ENCODE data around the gene GNA15. TPM values are rescaled to one million over a fixed set of nuclear protein-coding genes. Genes with fewer than 3 reads are reported as not detected.

Gene GNA15
- total RNA-seq, 1 experiment from 2014 or later: 6.2 TPM

DNA sequence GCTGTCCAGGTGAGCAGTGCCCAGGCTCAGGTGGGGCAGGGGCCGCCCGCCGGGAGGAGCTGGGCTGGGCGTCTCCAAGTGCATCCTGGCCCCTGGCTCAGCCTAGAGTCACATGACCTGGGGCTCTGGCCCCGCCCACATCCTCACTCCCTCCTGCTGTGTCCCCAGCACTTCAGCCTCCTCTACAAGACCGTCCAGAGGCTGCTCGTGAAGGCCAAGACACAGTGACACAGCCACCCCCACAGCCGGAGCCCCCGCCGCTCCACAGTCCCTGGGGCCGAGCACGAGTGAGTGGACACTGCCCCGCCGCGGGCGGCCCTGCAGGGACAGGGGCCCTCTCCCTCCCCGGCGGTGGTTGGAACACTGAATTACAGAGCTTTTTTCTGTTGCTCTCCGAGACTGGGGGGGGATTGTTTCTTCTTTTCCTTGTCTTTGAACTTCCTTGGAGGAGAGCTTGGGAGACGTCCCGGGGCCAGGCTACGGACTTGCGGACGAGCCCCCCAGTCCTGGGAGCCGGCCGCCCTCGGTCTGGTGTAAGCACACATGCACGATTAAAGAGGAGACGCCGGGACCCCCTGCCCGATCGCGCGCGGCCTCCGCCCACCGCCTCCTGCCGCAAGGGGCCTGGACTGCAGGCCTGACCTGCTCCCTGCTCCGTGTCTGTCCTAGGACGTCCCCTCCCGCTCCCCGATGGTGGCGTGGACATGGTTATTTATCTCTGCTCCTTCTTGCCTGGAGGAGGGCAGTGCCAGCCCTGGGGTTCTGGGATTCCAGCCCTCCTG lies 71.8 kb downstream of the GNA15 start:
- Histone ChIP-seq H3K9me3 (ENCODE audit: control insufficient read depth, insufficient read depth, low read depth, low read length) (no peaks in the 10 kb centered on the region), H3K4me1 (ENCODE audit: control insufficient read depth, insufficient read depth, low read length) (no peaks in the 10 kb centered on the region), H3K27me3 (ENCODE audit: control insufficient read depth, insufficient read depth, low read length) (no peaks in the 10 kb centered on the region), H3K36me3 (ENCODE audit: control insufficient read depth, insufficient read depth, low read length) (no peaks in the 10 kb centered on the region), H3K27ac (ENCODE audit: low read length) (no peak overlapping the region), H3K4me3 (ENCODE audit: low read depth in 2 of 2, low read length in 2 of 2) (no peak overlapping the region)
- in situ Hi-C loops (cut with HindIII; ENCODE audit: low pct_unique_long_range_greater_than_20kb, low sequenced_read_pairs): no loop called here
- CTCF ChIA-PET: interaction anchor here (0.6 kb wide), 1 partner anchor 283 kb away, joined by 4 read pairs; no protein-coding TSS in a partner anchor
- POLR2A ChIA-PET: interaction anchor here (0.5 kb wide), 1 partner anchor 21 kb away, joined by 3 read pairs; no protein-coding TSS in a partner anchor
- intact Hi-C loops (cut with micrococcal nuclease; ENCODE audit: unreplicated experiment): no loop called here
- no TSS peak for BruUV-seq (replicated peaks)
- DNase-seq (ENCODE audit: low read depth, low spot score) (no peak), ATAC-seq (no peak)
- TF ChIP-seq, protein P1, sequence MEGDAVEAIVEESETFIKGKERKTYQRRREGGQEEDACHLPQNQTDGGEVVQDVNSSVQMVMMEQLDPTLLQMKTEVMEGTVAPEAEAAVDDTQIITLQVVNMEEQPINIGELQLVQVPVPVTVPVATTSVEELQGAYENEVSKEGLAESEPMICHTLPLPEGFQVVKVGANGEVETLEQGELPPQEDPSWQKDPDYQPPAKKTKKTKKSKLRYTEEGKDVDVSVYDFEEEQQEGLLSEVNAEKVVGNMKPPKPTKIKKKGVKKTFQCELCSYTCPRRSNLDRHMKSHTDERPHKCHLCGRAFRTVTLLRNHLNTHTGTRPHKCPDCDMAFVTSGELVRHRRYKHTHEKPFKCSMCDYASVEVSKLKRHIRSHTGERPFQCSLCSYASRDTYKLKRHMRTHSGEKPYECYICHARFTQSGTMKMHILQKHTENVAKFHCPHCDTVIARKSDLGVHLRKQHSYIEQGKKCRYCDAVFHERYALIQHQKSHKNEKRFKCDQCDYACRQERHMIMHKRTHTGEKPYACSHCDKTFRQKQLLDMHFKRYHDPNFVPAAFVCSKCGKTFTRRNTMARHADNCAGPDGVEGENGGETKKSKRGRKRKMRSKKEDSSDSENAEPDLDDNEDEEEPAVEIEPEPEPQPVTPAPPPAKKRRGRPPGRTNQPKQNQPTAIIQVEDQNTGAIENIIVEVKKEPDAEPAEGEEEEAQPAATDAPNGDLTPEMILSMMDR (IDR thresholded peaks at IDR 0.05): no peak
- TF ChIP-seq POLR2AphosphoS5 (IDR thresholded peaks at IDR 0.05; ENCODE audit: low read depth, low read length): no peak
- TF ChIP-seq TCF7L2 (IDR thresholded peaks at IDR 0.05; ENCODE audit: low read depth, low read length): no peak
- TF ChIP-seq SIN3A (IDR thresholded peaks at IDR 0.05; ENCODE audit: borderline replicate concordance, insufficient read depth, low read depth, low read length): no peak
- TF ChIP-seq, protein P2, sequence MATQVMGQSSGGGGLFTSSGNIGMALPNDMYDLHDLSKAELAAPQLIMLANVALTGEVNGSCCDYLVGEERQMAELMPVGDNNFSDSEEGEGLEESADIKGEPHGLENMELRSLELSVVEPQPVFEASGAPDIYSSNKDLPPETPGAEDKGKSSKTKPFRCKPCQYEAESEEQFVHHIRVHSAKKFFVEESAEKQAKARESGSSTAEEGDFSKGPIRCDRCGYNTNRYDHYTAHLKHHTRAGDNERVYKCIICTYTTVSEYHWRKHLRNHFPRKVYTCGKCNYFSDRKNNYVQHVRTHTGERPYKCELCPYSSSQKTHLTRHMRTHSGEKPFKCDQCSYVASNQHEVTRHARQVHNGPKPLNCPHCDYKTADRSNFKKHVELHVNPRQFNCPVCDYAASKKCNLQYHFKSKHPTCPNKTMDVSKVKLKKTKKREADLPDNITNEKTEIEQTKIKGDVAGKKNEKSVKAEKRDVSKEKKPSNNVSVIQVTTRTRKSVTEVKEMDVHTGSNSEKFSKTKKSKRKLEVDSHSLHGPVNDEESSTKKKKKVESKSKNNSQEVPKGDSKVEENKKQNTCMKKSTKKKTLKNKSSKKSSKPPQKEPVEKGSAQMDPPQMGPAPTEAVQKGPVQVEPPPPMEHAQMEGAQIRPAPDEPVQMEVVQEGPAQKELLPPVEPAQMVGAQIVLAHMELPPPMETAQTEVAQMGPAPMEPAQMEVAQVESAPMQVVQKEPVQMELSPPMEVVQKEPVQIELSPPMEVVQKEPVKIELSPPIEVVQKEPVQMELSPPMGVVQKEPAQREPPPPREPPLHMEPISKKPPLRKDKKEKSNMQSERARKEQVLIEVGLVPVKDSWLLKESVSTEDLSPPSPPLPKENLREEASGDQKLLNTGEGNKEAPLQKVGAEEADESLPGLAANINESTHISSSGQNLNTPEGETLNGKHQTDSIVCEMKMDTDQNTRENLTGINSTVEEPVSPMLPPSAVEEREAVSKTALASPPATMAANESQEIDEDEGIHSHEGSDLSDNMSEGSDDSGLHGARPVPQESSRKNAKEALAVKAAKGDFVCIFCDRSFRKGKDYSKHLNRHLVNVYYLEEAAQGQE (IDR thresholded peaks at IDR 0.05; ENCODE audit: insufficient read depth in 1 of 2, low read depth in 2 of 2, low read length in 1 of 2): no peak

DNA sequence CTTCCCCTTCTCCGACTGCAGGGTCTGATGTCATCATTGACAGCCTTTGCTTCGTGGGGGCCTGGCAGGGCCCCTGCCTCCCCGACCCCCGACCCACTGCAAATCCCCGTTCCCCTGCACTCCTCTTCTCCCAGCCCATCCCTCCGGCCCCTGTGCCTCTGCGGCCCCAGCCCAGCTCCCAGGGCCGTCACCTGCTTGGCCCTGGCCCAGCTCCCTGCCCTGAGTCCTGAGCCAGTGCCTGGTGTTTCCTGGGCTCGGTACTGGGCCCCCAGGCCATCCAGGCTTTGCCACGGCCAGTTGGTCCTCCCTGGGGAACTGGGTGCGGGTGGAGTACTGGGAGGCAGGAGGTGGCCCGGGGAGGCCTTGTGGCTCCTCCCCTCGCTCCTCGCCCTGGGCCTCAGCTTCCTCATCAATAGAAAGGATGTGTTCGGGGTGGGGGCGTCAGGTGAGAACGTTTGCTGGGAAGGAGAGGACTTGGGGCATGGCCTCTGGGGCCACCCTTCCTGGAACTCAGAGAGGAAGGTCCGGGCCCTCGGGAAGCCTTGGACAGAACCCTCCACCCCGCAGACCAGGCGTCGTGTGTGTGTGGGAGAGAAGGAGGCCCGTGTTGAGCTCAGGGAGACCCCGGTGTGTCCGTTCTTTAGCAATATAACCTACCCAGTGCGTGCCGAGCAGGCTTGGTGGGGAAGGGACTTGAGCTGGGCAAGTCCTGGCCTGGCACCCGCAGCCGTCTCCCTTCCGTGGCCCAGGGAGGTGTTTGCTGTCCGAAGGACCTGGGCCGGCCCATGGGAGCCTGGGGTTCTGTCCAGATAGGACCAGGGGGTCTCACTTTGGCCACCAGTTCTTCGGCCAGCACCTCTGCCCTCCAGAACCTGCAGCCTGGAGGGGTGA lies 72.7 kb downstream of the GNA15 start:
- POLR2A ChIA-PET: interaction anchor here (0.5 kb wide), 1 partner anchor 20 kb away, joined by 3 read pairs; no protein-coding TSS in a partner anchor
- BruUV-seq (replicated peaks): TSS peak; percentile 81

More for the DNA sequence above, 72.7 kb downstream of the GNA15 start:
- in situ Hi-C loops (cut with HindIII; ENCODE audit: low pct_unique_long_range_greater_than_20kb, low sequenced_read_pairs) (no loop called here), intact Hi-C loops (cut with micrococcal nuclease; ENCODE audit: unreplicated experiment) (no loop called here)
- Histone ChIP-seq H3K4me1 (ENCODE audit: control insufficient read depth, insufficient read depth, low read length) (no peaks in the 10 kb centered on the region), H3K27me3 (ENCODE audit: control insufficient read depth, insufficient read depth, low read length) (no peaks in the 10 kb centered on the region), H3K27ac (ENCODE audit: low read length) (no peak overlapping the region), H3K36me3 (ENCODE audit: control insufficient read depth, insufficient read depth, low read length) (no peaks in the 10 kb centered on the region), H3K9me3 (ENCODE audit: control insufficient read depth, insufficient read depth, low read depth, low read length) (no peaks in the 10 kb centered on the region), H3K4me3 (ENCODE audit: low read depth in 2 of 2, low read length in 2 of 2) (no peak overlapping the region)
- no peak for DNase-seq (ENCODE audit: low read depth, low spot score)
- CTCF ChIA-PET: no interaction called here
- ATAC-seq: no peak
- no peak for TF ChIP-seq TCF7L2 (IDR thresholded peaks at IDR 0.05; ENCODE audit: low read depth, low read length)
- TF ChIP-seq, protein P1 (IDR thresholded peaks at IDR 0.05): no peak
- TF ChIP-seq, protein P2 (IDR thresholded peaks at IDR 0.05; ENCODE audit: insufficient read depth in 1 of 2, low read depth in 2 of 2, low read length in 1 of 2): no peak
